Activated T-helper 17 cell treated with anti-CD3 and anti-CD28 coated beads, Interleukin-2, amount 50 U/mL, for 72 hours (primary cell): ENCODE data around the gene ANAPC5. TPM values are rescaled to one million over a fixed set of nuclear protein-coding genes. Genes with fewer than 3 reads are reported as not detected.
"Not testable (repeated sequence)": the region's sequence is repeated elsewhere in the genome, so short reads cannot be mapped to it uniquely, and the experiment has no call there.

Experiments used
- ATAC-seq: fragments of 150-1000 bp; cut with Tn5 transposase; replicated peaks from 2 replicates; pipeline ENCODE4 v1.10.0; 2021; ENCODE audit warnings: mild to moderate bottlenecking, moderate library complexity
- H3K27ac Mint-ChIP-seq: one replicate; pipeline ENCODE4 v1.8.0; 2022; ENCODE audit warnings: mixed read lengths
- H3K27me3 Mint-ChIP-seq: one replicate; pipeline ENCODE4 v1.8.0; 2022; ENCODE audit warnings: mixed read lengths
- H3K36me3 Mint-ChIP-seq: one replicate; pipeline ENCODE4 v1.8.0; 2022; ENCODE audit warnings: low read depth, mild to moderate bottlenecking, mixed read lengths
- H3K4me1 Mint-ChIP-seq: one replicate; pipeline ENCODE4 v1.8.0; 2022; ENCODE audit warnings: mixed read lengths
- H3K4me3 Mint-ChIP-seq: one replicate; pipeline ENCODE4 v1.8.0; 2022; ENCODE audit warnings: mild to moderate bottlenecking, mixed read lengths
- H3K9me3 Mint-ChIP-seq: one replicate; pipeline ENCODE4 v1.8.0; 2022; ENCODE audit warnings: mixed read lengths
- total RNA-seq, 2 donors: library from RNA; stranded (reverse); gene quantifications; one replicate each; pipeline ENCODE4 v1.2.3, GENCODE V29; 2022

Gene ANAPC5
- 100 to 1,000 TPM in 1 of 2 donors, 10 to 100 TPM in 1; 62.5 to 114 TPM for total RNA-seq

GRCh38 chr12:121351820-121352681 is at the start of gene ANAPC5:
ANAPC5 (minus strand) TSS chr12:121352411; CDS start chr12:121352340, 71 bp downstream.
- H3K27me3 Mint-ChIP-seq, result no peaks in the 10 kb centered on the region
- peaks cover 23% of the 10 kb centered on the region for H3K4me1 Mint-ChIP-seq
- peak; percentile 99 for ATAC-seq
- peak within 1 kb of the TSS; percentile 94 for H3K27ac Mint-ChIP-seq
- peaks cover 33% of the 10 kb centered on the region for H3K36me3 Mint-ChIP-seq
- no peaks in the 10 kb centered on the region for H3K9me3 Mint-ChIP-seq
- peak within 1 kb of the TSS; percentile 90 for H3K4me3 Mint-ChIP-seq

GRCh38 chr12:121400332-121401139 is 48.3 kb upstream of the ANAPC5 start:
- no peaks in the 10 kb centered on the region for H3K27me3 Mint-ChIP-seq
- H3K4me3 Mint-ChIP-seq, result peak overlapping the region; percentile 87
- peak; percentile 71 for ATAC-seq
- H3K9me3 Mint-ChIP-seq, result no peaks in the 10 kb centered on the region
- peaks cover 19% of the 10 kb centered on the region for H3K4me1 Mint-ChIP-seq
- peak overlapping the region; percentile 88 for H3K27ac Mint-ChIP-seq
- peaks cover 50% of the 10 kb centered on the region for H3K36me3 Mint-ChIP-seq

- Mint-ChIP-seq H3K27me3 (no peaks in the 10 kb centered on the region), H3K36me3 (peaks cover 41% of the 10 kb centered on the region), H3K4me1 (peaks cover 19% of the 10 kb centered on the region), H3K4me3 (peak within 1 kb of the TSS; percentile 87), H3K9me3 (no peaks in the 10 kb centered on the region), H3K27ac (peak within 1 kb of the TSS; percentile 88)
- ATAC-seq, result peak; percentile 92
These were observed 47.5 kb upstream of the ANAPC5 start, which contains the start of gene RNF34 for GRCh38 chr12:121399391-121400331. RNF34 (plus strand) TSS chr12:121400118; CDS start chr12:121400213, 95 bp downstream.

- Mint-ChIP-seq H3K27ac (peak overlapping the region; percentile 66), H3K36me3 (peaks cover 28% of the 10 kb centered on the region), H3K4me3 (peak overlapping the region; percentile 87), H3K9me3 (no peaks in the 10 kb centered on the region), H3K27me3 (no peaks in the 10 kb centered on the region), H3K4me1 (peaks cover 19% of the 10 kb centered on the region)
- no peak for ATAC-seq
These were observed 46.1 kb upstream of the ANAPC5 start for GRCh38 chr12:121398355-121398754.

DNA sequence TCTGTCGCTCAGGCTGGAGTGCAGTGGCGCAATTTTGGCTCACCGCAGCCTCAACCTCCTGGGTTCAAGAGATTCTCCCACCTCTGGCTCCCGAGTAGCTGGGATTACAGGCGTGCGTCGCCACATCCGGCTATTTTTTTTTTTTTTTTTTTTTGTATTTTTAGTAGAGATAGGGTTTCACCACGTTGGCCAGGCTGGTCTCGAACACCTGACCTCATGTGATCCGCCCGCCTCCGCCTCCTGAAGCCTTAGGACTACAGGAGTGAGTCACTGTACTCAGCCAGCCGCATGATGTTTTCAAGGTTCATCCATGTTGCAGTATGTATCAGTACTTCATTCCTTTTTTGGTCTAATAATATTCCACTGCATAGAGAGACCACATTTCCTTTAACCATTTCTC is 45.3 kb upstream of the ANAPC5 start:
- H3K4me3 Mint-ChIP-seq, result no peak overlapping the region
- no peaks in the 10 kb centered on the region for H3K27me3 Mint-ChIP-seq
- ATAC-seq, result no peak
- no peaks in the 10 kb centered on the region for H3K9me3 Mint-ChIP-seq
- H3K27ac Mint-ChIP-seq, result no peak overlapping the region
- peaks cover 20% of the 10 kb centered on the region for H3K36me3 Mint-ChIP-seq
- peaks cover 14% of the 10 kb centered on the region for H3K4me1 Mint-ChIP-seq

DNA sequence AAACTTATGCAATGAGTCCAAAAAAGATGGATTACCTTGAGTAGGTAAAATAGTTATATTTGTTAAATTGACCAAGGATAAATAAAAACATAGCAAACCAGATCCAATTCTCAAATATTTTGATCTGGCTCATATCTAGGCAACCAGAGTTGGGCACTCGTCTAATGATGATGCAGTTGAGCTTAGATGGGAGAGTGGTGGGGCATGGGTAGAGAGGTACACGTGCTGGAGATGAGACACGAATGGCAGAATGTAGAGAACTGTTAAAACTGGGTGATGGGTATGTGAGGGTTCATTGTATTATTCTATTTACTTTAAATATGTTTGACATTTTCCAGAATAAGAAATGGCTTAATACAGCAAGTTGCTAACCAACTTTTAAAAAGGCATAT is 40.1 kb upstream of the ANAPC5 start:
- Mint-ChIP-seq H3K4me1 (peaks cover 11% of the 10 kb centered on the region), H3K36me3 (no peaks in the 10 kb centered on the region), H3K27ac (peak overlapping the region; percentile 74), H3K27me3 (no peaks in the 10 kb centered on the region), H3K9me3 (no peaks in the 10 kb centered on the region), H3K4me3 (peak overlapping the region; percentile 57)
- ATAC-seq, result peak; percentile 38

DNA sequence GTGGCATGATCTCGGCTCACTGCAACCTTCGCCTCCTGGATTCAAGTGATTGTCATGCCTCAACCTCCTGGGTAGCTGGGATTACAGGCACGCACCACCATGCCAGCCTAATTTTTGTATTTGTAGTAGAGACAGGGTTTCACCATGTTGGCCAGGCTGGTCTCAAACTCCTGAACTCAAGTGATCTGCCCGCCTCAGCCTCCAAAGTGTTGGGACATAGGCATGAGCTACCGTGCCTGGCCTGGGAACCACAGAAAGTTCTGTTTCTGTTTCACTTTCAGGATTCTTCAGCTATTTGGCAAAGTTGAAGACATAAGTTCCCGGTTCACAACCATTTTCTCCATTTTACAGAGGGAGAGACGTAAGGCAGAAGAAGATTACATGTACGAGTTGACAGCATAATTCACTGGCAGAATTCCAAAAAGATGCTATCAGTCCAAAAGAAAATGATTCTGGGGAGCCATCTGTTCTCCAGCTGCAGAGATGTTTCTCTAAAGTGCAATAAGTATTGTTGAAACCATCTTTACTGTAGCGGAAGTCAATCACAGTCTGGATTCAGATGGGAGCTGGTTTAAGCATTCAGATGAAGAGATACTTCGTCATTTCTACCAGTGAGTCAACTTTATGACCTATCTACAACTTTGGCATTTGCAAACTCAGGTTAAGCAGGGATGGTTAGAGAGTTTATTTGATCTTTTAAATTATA is 39.6 kb upstream of the ANAPC5 start:
- Mint-ChIP-seq H3K27ac (peak overlapping the region; percentile 74), H3K27me3 (no peaks in the 10 kb centered on the region), H3K4me3 (peak overlapping the region; percentile 57), H3K36me3 (no peaks in the 10 kb centered on the region), H3K9me3 (no peaks in the 10 kb centered on the region), H3K4me1 (peaks cover 11% of the 10 kb centered on the region)
- peak; percentile 90 for ATAC-seq

- Mint-ChIP-seq H3K4me3 (no peak overlapping the region), H3K9me3 (no peaks in the 10 kb centered on the region), H3K27ac (no peak overlapping the region), H3K36me3 (no peaks in the 10 kb centered on the region), H3K27me3 (no peaks in the 10 kb centered on the region), H3K4me1 (peaks cover 11% of the 10 kb centered on the region)
- no peak for ATAC-seq
These were observed 38.6 kb upstream of the ANAPC5 start for GRCh38 chr12:121390856-121391255.

- ATAC-seq, result no peak
- H3K4me3 Mint-ChIP-seq, result no peak overlapping the region
- peak overlapping the region; percentile 6 for H3K27ac Mint-ChIP-seq
These were observed 36.3 kb upstream of the ANAPC5 start for GRCh38 chr12:121388421-121388981.

DNA sequence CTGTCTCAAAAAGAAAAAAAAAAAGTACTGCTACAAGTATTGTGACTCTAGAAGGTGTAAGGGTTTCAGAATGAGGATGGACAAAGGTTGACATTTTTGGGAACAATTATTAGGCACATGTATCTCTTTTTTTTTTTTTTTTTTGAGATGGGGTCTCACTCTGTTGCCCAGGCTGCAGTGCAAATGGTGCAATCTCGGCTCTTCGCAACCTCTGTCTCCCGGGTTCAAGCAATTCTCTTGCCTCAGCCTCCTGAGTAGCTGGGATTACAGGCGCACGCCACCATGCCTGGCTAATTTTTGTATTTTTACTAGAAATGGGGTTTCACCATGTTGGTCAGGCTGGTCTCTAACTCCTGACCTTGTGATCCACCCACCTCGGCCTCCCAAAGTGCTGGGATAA is 32.7 kb upstream of the ANAPC5 start:
- not testable (repeated sequence) for H3K27ac Mint-ChIP-seq, H3K27me3 Mint-ChIP-seq, H3K9me3 Mint-ChIP-seq, H3K4me1 Mint-ChIP-seq, H3K36me3 Mint-ChIP-seq, H3K4me3 Mint-ChIP-seq, ATAC-seq

More at GRCh38 chr12:121388421-121388981, 36.3 kb upstream of the ANAPC5 start:
- Mint-ChIP-seq H3K36me3 (no peaks in the 10 kb centered on the region), H3K4me1 (peaks cover 11% of the 10 kb centered on the region), H3K27me3 (no peaks in the 10 kb centered on the region), H3K9me3 (no peaks in the 10 kb centered on the region)

DNA sequence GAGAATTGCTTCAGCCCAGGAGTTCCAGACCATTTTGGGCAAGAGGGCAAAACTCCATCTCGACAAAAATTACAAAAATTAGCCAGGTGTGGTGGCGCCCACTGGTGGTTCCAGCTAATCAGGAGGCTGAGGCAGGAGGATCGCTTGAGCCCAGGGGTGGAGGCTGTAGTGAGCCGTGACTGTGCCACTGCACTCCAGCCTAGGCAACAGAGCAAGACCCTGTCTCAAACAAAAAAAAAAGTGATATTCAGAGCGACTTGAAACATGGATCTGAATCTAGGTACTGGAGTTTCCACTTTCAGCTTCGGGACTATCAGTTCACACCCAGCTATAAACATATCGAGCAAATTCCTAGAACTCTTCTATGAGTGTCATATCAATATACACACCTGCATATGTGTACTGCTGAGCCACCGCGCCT is 31.4 kb upstream of the ANAPC5 start:
- Mint-ChIP-seq H3K27me3 (no peaks in the 10 kb centered on the region), H3K9me3 (no peaks in the 10 kb centered on the region), H3K4me3 (no peak overlapping the region), H3K36me3 (no peaks in the 10 kb centered on the region), H3K4me1 (no peaks in the 10 kb centered on the region), H3K27ac (no peak overlapping the region)
- no peak for ATAC-seq

GRCh38 chr12:121379945-121380344 is 27.7 kb upstream of the ANAPC5 start:
- Mint-ChIP-seq H3K27me3 (no peaks in the 10 kb centered on the region), H3K36me3 (no peaks in the 10 kb centered on the region), H3K4me1 (no peaks in the 10 kb centered on the region), H3K4me3 (no peak overlapping the region), H3K27ac (no peak overlapping the region), H3K9me3 (no peaks in the 10 kb centered on the region)
- ATAC-seq, result no peak

- no peak overlapping the region for H3K4me3 Mint-ChIP-seq
- H3K36me3 Mint-ChIP-seq, result no peaks in the 10 kb centered on the region
- no peaks in the 10 kb centered on the region for H3K4me1 Mint-ChIP-seq
- no peaks in the 10 kb centered on the region for H3K27me3 Mint-ChIP-seq
- no peaks in the 10 kb centered on the region for H3K9me3 Mint-ChIP-seq
- ATAC-seq, result no peak
- H3K27ac Mint-ChIP-seq, result no peak overlapping the region
These were observed 26.5 kb upstream of the ANAPC5 start for GRCh38 chr12:121378736-121379135.
